GM19043 (cell line): Measurements from ENCODE around the gene GTF2F1.
"Not testable (repeated sequence)": the region's sequence is repeated elsewhere in the genome, so short reads cannot be mapped to it uniquely, and the experiment has no call there.

Source experiments
- ATAC-seq: cut with Tn5 transposase; IDR thresholded peaks from one replicate; pipeline ENCODE4 v1.9.1; 2021; ENCODE audit warnings: low read depth; ENCODE audit not compliant: unreplicated experiment

Gene GTF2F1

GRCh38 chr19:6417713-6418561, 25.0 kb upstream of the GTF2F1 start:
- no peak for ATAC-seq

- no peak for ATAC-seq
These were observed 23.9 kb upstream of the GTF2F1 start for GRCh38 chr19:6416658-6417405.

- no peak for ATAC-seq
These were observed 22.7 kb upstream of the GTF2F1 start for GRCh38 chr19:6415591-6416190.

GRCh38 chr19:6414793-6415590, 22.0 kb upstream of the GTF2F1 start:
- ATAC-seq: no peak

GRCh38 chr19:6413721-6414643, 21.0 kb upstream of the GTF2F1 start:
- no peak for ATAC-seq

- ATAC-seq: no peak
These were observed 20.3 kb upstream of the GTF2F1 start for GRCh38 chr19:6413291-6413690.

GRCh38 chr19:6412447-6413091, 19.6 kb upstream of the GTF2F1 start:
- no peak for ATAC-seq

- ATAC-seq: no peak
These were observed 19.1 kb upstream of the GTF2F1 start for GRCh38 chr19:6412061-6412446.

- no peak for ATAC-seq
These were observed 16.4 kb upstream of the GTF2F1 start for GRCh38 chr19:6409346-6409745.

- no peak for ATAC-seq
These were observed 13.4 kb upstream of the GTF2F1 start for GRCh38 chr19:6406401-6406800.

- no peak for ATAC-seq
These were observed 10.1 kb upstream of the GTF2F1 start for GRCh38 chr19:6402837-6403608.

- ATAC-seq: no peak
These were observed 9.1 kb upstream of the GTF2F1 start for GRCh38 chr19:6402058-6402457.

GRCh38 chr19:6400062-6400944, 7.3 kb upstream of the GTF2F1 start:
- not testable (repeated sequence) for ATAC-seq

- no peak for ATAC-seq
These were observed 3.3 kb upstream of the GTF2F1 start for GRCh38 chr19:6396305-6396704.

- no peak for ATAC-seq
These were observed 1.9 kb upstream of the GTF2F1 start for GRCh38 chr19:6394831-6395230.

GRCh38 chr19:6393983-6394412, 1.0 kb upstream of the GTF2F1 start:
- ATAC-seq: no peak
